SU-DHL-6 (cell line): ENCODE results near the gene MTCL1.

ENCODE experiments used
- EZH2phosphoT487 ChIP-seq: fragments of 200-600 bp; sonication (generic), shearing (Covaris generic); conservative IDR thresholded peaks from 2 replicates; pipeline ENCODE4 v1.6.1; 2018; ENCODE audit warnings: mild to moderate bottlenecking, antibody characterized with exemption, low read length, moderate library complexity, mixed read lengths
- TF ChIP-seq, protein P1 (sequence below): fragments of 200-600 bp; sonication (generic); IDR thresholded peaks from one replicate; pipeline ENCODE4 v1.5.1; 2017; ENCODE audit warnings: antibody characterized with exemption, mild to moderate bottlenecking, low read length, moderate library complexity; ENCODE audit not compliant: insufficient read depth, poor library complexity, severe bottlenecking

DNA sequence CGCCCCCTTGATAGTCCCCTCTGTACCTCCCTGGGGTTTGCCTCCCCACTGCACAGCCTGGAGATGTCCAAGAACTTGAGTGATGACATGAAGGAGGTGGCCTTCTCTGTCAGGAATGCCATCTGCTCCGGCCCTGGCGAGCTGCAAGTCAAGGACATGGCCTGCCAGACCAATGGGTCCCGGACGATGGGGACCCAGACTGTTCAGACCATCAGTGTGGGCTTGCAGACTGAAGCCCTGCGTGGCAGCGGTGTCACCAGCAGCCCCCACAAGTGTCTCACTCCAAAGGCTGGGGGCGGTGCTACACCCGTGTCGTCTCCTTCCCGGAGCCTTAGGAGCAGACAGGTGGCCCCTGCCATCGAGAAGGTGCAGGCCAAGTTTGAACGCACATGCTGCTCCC, 119.9 kb downstream of the MTCL1 start:
- TF ChIP-seq, protein P1, sequence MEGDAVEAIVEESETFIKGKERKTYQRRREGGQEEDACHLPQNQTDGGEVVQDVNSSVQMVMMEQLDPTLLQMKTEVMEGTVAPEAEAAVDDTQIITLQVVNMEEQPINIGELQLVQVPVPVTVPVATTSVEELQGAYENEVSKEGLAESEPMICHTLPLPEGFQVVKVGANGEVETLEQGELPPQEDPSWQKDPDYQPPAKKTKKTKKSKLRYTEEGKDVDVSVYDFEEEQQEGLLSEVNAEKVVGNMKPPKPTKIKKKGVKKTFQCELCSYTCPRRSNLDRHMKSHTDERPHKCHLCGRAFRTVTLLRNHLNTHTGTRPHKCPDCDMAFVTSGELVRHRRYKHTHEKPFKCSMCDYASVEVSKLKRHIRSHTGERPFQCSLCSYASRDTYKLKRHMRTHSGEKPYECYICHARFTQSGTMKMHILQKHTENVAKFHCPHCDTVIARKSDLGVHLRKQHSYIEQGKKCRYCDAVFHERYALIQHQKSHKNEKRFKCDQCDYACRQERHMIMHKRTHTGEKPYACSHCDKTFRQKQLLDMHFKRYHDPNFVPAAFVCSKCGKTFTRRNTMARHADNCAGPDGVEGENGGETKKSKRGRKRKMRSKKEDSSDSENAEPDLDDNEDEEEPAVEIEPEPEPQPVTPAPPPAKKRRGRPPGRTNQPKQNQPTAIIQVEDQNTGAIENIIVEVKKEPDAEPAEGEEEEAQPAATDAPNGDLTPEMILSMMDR, result no peak
- TF ChIP-seq EZH2phosphoT487, result no peak
